Endothelial cell of umbilical vein (primary cell): ENCODE data around the gene NEK6.

Source experiments
- CTCF ChIP-seq, 2 donors: IDR thresholded peaks; 1 replicate in 1 of 2; 2 replicates in 1 of 2; pipeline ENCODE4 v1.5.1; 2011; ENCODE audit warnings: low read length in 2 of 2, mild to moderate bottlenecking in 2 of 2, moderate library complexity in 2 of 2, control low read depth in 1 of 2, inconsistent platforms in 1 of 2, low read depth in 1 of 2; ENCODE audit not compliant: insufficient read depth in 1 of 2; ENCODE audit errors: extremely low read depth in 1 of 2
- JUN ChIP-seq: IDR thresholded peaks from 2 replicates; pipeline ENCODE4 v1.6.1; 2011; ENCODE audit warnings: borderline replicate concordance, low read depth; ENCODE audit not compliant: insufficient read length, insufficient read depth
- POLR2A ChIP-seq: IDR thresholded peaks from 2 replicates; pipeline ENCODE4 v1.6.1; 2012; ENCODE audit warnings: low read depth, mild to moderate bottlenecking, control low read depth, low read length
- POLR2AphosphoS5 ChIP-seq: IDR thresholded peaks from 2 replicates; pipeline ENCODE4 v1.6.1; 2012; ENCODE audit warnings: low read depth, mild to moderate bottlenecking, control low read depth, low read length, moderate library complexity; ENCODE audit not compliant: insufficient read depth

GRCh38 chr9:124368692-124369091 lies 110.9 kb downstream of the NEK6 start:
- no peak for TF ChIP-seq JUN
- no peak for TF ChIP-seq POLR2A
- no peak for TF ChIP-seq CTCF (IDR thresholded peaks at IDR 0.05; ENCODE audit: extremely low read depth in 1 of 2, insufficient read depth in 1 of 2, low read depth in 1 of 2, low read length in 2 of 2)
- TF ChIP-seq POLR2AphosphoS5, result no peak
